RWPE1 (cell line): ENCODE measurements around the gene NTF4.
"Not testable (repeated sequence)": the region's sequence is repeated elsewhere in the genome, so short reads cannot be mapped to it uniquely, and the experiment has no call there.

Experiments
- CTCF ChIA-PET: fragments of 350-600 bp; sonication (Branson Sonifier 250); formaldehyde crosslinking; extraction: SDS; loops from one replicate; lab custom pipeline; 2021; lab: Yijun Ruan, JAX
- POLR2A ChIA-PET: fragments of 400-600 bp; formaldehyde crosslinking; extraction: SDS; loops from one replicate; lab custom pipeline; 2020; ENCODE audit warnings: antibody characterized with exemption; ENCODE audit not compliant: low non-redundant PET; lab: Yijun Ruan, JAX
- DNase-seq: peaks from one replicate; pipeline ENCODE4 v3.0.0; 2012; ENCODE audit warnings: low spot score
- H3K27ac ChIP-seq: fragments of 450-650 bp; 2 replicates; pipeline ENCODE4 v1.5.1; 2017
- CTCF ChIP-seq: fragments of 450-650 bp; conservative IDR thresholded peaks from 2 replicates; pipeline ENCODE4 v1.5.1; 2017; ENCODE audit warnings: low read depth, mild to moderate bottlenecking

Gene NTF4

GRCh38 chr19:49058562-49058961, 6.1 kb downstream of the NTF4 start:
- TF ChIP-seq CTCF, result no peak
- ChIA-PET CTCF (interaction anchor here (0.6 to 0.8 kb wide), 2 partner anchors 14 to 51 kb away, joined by 3 to 4 read pairs; partner anchors contain the start of gene KCNA7), POLR2A (interaction anchor here (0.7 kb wide), 1 partner anchor 12 kb away, joined by 4 read pairs; no protein-coding TSS in a partner anchor)

GRCh38 chr19:49057636-49058234, 6.9 kb downstream of the NTF4 start, which contains the start of gene CGB7:
Gene CGB7 (minus strand): TSS chr19:49057749. CDS start chr19:49055375, 2,374 bp downstream.
- peak; percentile 83 for DNase-seq

More at GRCh38 chr19:49058562-49058961, 6.1 kb downstream of the NTF4 start:
- DNase-seq, result no peak
- no peak overlapping the region for H3K27ac ChIP-seq

GRCh38 chr19:49056902-49057596, 7.6 kb downstream of the NTF4 start:
- H3K27ac ChIP-seq, result peak overlapping the region; percentile 78
- ChIA-PET CTCF (interaction anchor here (0.8 kb wide), 1 partner anchor 64 kb away, joined by 4 read pairs; the partner anchor contains the start of gene GYS1), POLR2A (interaction anchor here (0.6 kb wide), 2 partner anchors 63 to 196 kb away, joined by 3 to 11 read pairs; partner anchors contain the start of gene RUVBL2)
- not testable (repeated sequence) for DNase-seq

More at GRCh38 chr19:49057636-49058234, 6.9 kb downstream of the NTF4 start, which contains the start of gene CGB7:
- TF ChIP-seq CTCF, result no peak
- CTCF ChIA-PET, result interaction anchor here (0.6 kb wide), 1 partner anchor 50 kb away, joined by 4 read pairs; no protein-coding TSS in a partner anchor
- POLR2A ChIA-PET, result interaction anchor here (0.5 to 0.6 kb wide), 3 partner anchors 64 to 292 kb away, joined by 3 to 11 read pairs (median 7); partner anchors contain the start of gene RUVBL2
- peak within 1 kb of the TSS; percentile 78 for H3K27ac ChIP-seq

GRCh38 chr19:49056101-49056901, 8.3 kb downstream of the NTF4 start:
- ChIA-PET POLR2A (interaction anchor here (1.1 kb wide), 1 partner anchor 9 kb away, joined by 3 read pairs; no protein-coding TSS in a partner anchor), CTCF (interaction anchor here (0.8 kb wide), 1 partner anchor 63 kb away, joined by 4 read pairs; the partner anchor contains the start of gene GYS1)
- TF ChIP-seq CTCF, result peak; percentile 24; the same call in 1 of the 2 replicates
- DNase-seq, result peak; percentile 82
- H3K27ac ChIP-seq, result peak overlapping the region; percentile 78

DNA sequence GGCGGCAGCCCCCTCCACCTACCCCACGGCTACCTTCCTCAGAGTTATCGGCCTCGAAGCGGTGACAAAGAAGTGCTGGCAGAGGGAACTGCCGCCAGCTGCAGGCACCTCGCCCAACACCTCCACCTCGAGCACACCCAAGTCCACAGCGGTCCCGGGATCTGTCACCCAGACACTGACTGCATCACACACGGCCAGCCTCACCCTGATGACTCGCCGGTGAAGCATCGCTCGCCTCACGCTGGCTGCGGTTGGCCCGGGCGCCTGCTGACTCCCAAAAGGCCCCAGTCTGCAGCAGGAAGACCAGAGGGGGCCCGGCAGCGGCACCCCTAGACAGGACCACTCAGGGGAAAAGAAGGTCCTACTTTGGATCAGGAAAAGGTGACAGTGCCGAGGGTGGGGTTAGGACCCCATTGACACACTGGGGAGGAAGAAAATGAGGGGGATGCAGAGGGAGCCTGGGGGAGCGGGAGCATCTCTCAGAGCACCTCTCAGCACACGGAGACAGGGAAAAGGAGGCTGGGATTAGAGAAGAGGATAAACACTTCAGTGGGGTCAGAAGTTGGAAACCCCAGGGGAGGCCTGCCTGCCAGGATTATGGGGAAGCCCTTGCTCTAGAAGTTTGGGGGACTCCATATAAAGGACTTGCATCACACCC, 14.1 kb downstream of the NTF4 start:
- peak; percentile 77 for DNase-seq
- CTCF ChIA-PET, POLR2A ChIA-PET: not testable (repeated sequence)
- peak overlapping the region; percentile 71 for H3K27ac ChIP-seq

GRCh38 chr19:49049834-49050233, 14.8 kb downstream of the NTF4 start:
- DNase-seq, POLR2A ChIA-PET, CTCF ChIA-PET: not testable (repeated sequence)
- H3K27ac ChIP-seq, result peak overlapping the region; percentile 71

GRCh38 chr19:49049011-49049410, 15.6 kb downstream of the NTF4 start, which contains the start of gene CGB8:
Gene CGB8 (minus strand): TSS chr19:49049111. CDS start chr19:49048739, 372 bp downstream.
- CTCF ChIA-PET, DNase-seq, POLR2A ChIA-PET: not testable (repeated sequence)
- H3K27ac ChIP-seq, result peak within 1 kb of the TSS; percentile 71

- H3K27ac ChIP-seq, CTCF ChIA-PET, DNase-seq, POLR2A ChIA-PET: not testable (repeated sequence)
Observed at GRCh38 chr19:49043548-49043947, 21.1 kb downstream of the NTF4 start, which contains the start of gene CGB5. Gene CGB5 (plus strand): TSS chr19:49043848. CDS start chr19:49044210, 362 bp downstream.

DNA sequence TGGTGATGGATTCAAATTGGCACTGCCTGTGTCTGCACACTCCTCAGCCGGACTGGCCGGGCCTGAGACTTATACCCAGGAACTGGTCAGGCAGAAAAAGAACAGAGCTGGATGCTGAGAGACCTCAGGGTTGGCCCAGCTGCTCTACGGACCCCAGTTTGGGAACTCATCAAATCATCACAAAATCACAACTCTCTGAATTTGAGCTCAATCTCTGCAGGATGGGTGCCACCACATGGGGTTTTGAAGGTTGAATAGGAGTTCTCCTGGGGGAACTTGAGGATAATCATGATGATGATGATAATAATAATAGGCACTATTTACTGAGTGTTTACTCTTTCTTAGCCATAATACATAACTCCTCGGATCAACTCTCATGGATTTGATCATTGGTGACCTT, 22.0 kb downstream of the NTF4 start:
- H3K27ac ChIP-seq, CTCF ChIA-PET, POLR2A ChIA-PET: not testable (repeated sequence)

More for the DNA sequence above, 22.0 kb downstream of the NTF4 start:
- DNase-seq, result not testable (repeated sequence)
